HepG2 (cell line): ENCODE data around the gene ARHGAP35. TPM values are rescaled to one million over a fixed set of nuclear protein-coding genes. Genes with fewer than 3 reads are reported as not detected.

ENCODE experiments used
- CCDC6 ChIP-seq: sonication (generic); formaldehyde crosslinking; IDR thresholded peaks from 2 replicates; pipeline ENCODE4 v1.8.1; 2022; ENCODE audit warnings: mild to moderate bottlenecking, missing genetic modification reagents, moderate library complexity
- PAWR ChIP-seq: sonication (generic); formaldehyde crosslinking; IDR thresholded peaks from 2 replicates; pipeline ENCODE4 v1.4.0; 2020; ENCODE audit warnings: missing genetic modification reagents, mild to moderate bottlenecking, borderline replicate concordance
- RELA ChIP-seq: sonication (generic); formaldehyde crosslinking; IDR thresholded peaks from 2 replicates; pipeline ENCODE4 v1.4.0; 2020; ENCODE audit warnings: missing genetic modification reagents
- SALL1 ChIP-seq: sonication (generic); formaldehyde crosslinking; IDR thresholded peaks from 2 replicates; pipeline ENCODE4 v1.8.0; 2022; ENCODE audit warnings: mild to moderate bottlenecking, missing genetic modification reagents
- UBTF ChIP-seq: sonication (generic); formaldehyde crosslinking; IDR thresholded peaks from 2 replicates; pipeline ENCODE4 v1.4.0; 2020; ENCODE audit warnings: mild to moderate bottlenecking, missing genetic modification reagents
- ZBTB1 ChIP-seq: sonication (generic); formaldehyde crosslinking; IDR thresholded peaks from 2 replicates; pipeline ENCODE4 v1.4.0; 2020; ENCODE audit warnings: missing genetic modification reagents, borderline replicate concordance
- ZBTB4 ChIP-seq: sonication (generic); formaldehyde crosslinking; IDR thresholded peaks from 2 replicates; pipeline ENCODE4 v1.4.0; 2020; ENCODE audit warnings: missing genetic modification reagents, mild to moderate bottlenecking, borderline replicate concordance
- ZC3H4 ChIP-seq: sonication (generic); formaldehyde crosslinking; IDR thresholded peaks from 2 replicates; pipeline ENCODE4 v1.4.0; 2020; ENCODE audit warnings: missing genetic modification reagents, borderline replicate concordance
- ZNF33A ChIP-seq: sonication (generic); formaldehyde crosslinking; IDR thresholded peaks from 2 replicates; pipeline ENCODE4 v1.5.1; 2020; ENCODE audit warnings: missing genetic modification reagents, mild to moderate bottlenecking, moderate library complexity, borderline replicate concordance
- ZNF747 ChIP-seq: sonication (generic); formaldehyde crosslinking; IDR thresholded peaks from 2 replicates; pipeline ENCODE4 v1.8.1; 2023; ENCODE audit warnings: missing genetic modification reagents, mild to moderate bottlenecking, borderline replicate concordance
- ZNF775 ChIP-seq: sonication (generic); formaldehyde crosslinking; IDR thresholded peaks from 2 replicates; pipeline ENCODE4 v1.4.0; 2020; ENCODE audit warnings: missing genetic modification reagents, mild to moderate bottlenecking, moderate library complexity, borderline replicate concordance
- polyA plus RNA-seq, 8 experiments: library from polyadenylated mRNA; depleted of rRNA in 3 of 8; stranded (reverse) in 7 of 8; unstranded in 1 of 8; fragments of >200 nt; fragmentation: Illumina TruSeq in 4 of 8; extraction: Trizol in 4 of 8; gene quantifications; 2 replicates each; pipeline versions ENCODE4 v1.2.1 to v1.2.3, GENCODE V29; 2011 to 2016; ENCODE audit warnings: low read depth in 4 of 8, missing spikeins in 1 of 8, mixed read lengths in 1 of 8; ENCODE audit not compliant: insufficient read depth in 1 of 8
- total RNA-seq, 5 experiments: library from RNA; depleted of rRNA; stranded (reverse); fragments of >200 nt; fragmentation: Illumina TruSeq; extraction: Trizol; gene quantifications; 2 replicates each; pipeline ENCODE4 v1.2.3, GENCODE V29; 2016; ENCODE audit warnings: low read depth in 1 of 5
- TF ChIP-seq, protein P1 (sequence below): sonication (generic); formaldehyde crosslinking; IDR thresholded peaks from 2 replicates; pipeline ENCODE4 v1.9.0; 2021; ENCODE audit warnings: mild to moderate bottlenecking, missing genetic modification reagents

The ARHGAP35 gene
- total and polyA plus RNA-seq, 2 of the 13 experiments (the other 11 are each of a cell fraction or from before 2014, with no cell fraction given) = 30.1 to 30.2 TPM

GRCh38 chr19:46812977-46813838 is 47.6 kb upstream of the ARHGAP35 start (continued):
- TF ChIP-seq, protein P1, sequence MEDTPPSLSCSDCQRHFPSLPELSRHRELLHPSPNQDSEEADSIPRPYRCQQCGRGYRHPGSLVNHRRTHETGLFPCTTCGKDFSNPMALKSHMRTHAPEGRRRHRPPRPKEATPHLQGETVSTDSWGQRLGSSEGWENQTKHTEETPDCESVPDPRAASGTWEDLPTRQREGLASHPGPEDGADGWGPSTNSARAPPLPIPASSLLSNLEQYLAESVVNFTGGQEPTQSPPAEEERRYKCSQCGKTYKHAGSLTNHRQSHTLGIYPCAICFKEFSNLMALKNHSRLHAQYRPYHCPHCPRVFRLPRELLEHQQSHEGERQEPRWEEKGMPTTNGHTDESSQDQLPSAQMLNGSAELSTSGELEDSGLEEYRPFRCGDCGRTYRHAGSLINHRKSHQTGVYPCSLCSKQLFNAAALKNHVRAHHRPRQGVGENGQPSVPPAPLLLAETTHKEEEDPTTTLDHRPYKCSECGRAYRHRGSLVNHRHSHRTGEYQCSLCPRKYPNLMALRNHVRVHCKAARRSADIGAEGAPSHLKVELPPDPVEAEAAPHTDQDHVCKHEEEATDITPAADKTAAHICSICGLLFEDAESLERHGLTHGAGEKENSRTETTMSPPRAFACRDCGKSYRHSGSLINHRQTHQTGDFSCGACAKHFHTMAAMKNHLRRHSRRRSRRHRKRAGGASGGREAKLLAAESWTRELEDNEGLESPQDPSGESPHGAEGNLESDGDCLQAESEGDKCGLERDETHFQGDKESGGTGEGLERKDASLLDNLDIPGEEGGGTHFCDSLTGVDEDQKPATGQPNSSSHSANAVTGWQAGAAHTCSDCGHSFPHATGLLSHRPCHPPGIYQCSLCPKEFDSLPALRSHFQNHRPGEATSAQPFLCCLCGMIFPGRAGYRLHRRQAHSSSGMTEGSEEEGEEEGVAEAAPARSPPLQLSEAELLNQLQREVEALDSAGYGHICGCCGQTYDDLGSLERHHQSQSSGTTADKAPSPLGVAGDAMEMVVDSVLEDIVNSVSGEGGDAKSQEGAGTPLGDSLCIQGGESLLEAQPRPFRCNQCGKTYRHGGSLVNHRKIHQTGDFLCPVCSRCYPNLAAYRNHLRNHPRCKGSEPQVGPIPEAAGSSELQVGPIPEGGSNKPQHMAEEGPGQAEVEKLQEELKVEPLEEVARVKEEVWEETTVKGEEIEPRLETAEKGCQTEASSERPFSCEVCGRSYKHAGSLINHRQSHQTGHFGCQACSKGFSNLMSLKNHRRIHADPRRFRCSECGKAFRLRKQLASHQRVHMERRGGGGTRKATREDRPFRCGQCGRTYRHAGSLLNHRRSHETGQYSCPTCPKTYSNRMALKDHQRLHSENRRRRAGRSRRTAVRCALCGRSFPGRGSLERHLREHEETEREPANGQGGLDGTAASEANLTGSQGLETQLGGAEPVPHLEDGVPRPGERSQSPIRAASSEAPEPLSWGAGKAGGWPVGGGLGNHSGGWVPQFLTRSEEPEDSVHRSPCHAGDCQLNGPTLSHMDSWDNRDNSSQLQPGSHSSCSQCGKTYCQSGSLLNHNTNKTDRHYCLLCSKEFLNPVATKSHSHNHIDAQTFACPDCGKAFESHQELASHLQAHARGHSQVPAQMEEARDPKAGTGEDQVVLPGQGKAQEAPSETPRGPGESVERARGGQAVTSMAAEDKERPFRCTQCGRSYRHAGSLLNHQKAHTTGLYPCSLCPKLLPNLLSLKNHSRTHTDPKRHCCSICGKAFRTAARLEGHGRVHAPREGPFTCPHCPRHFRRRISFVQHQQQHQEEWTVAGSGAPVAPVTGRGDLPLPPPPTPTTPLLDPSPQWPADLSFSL (CRISPR knock-in tag) = no peak
- TF ChIP-seq ZBTB4 (CRISPR knock-in tag) = no peak
- no peak for TF ChIP-seq ZNF747
- TF ChIP-seq RELA (CRISPR knock-in tag) = no peak
- no peak for TF ChIP-seq CCDC6 (CRISPR knock-in tag)
- no peak for TF ChIP-seq ZNF775 (CRISPR knock-in tag)
- TF ChIP-seq UBTF (CRISPR knock-in tag) = peak; percentile 52
- no peak for TF ChIP-seq ZNF33A (CRISPR knock-in tag)
- TF ChIP-seq ZC3H4 (CRISPR knock-in tag) = no peak
- no peak for TF ChIP-seq PAWR (CRISPR knock-in tag)
- 0 out of 2 replicates have a peak, but pooled peaks have one; percentile 13 for TF ChIP-seq SALL1 (CRISPR knock-in tag)
- TF ChIP-seq ZBTB1 (CRISPR knock-in tag) = no peak
